IMR-90 (cell line): ENCODE measurements around the gene NEU1.

ENCODE experiments used
- BHLHE40 ChIP-seq: fragments of 150-350 bp; IDR thresholded peaks from 2 replicates; pipeline ENCODE4 v1.6.1; 2016; ENCODE audit warnings: mild to moderate bottlenecking, low read depth, low read length
- MAZ ChIP-seq: IDR thresholded peaks from 2 replicates; pipeline ENCODE4 v1.6.1; 2012; ENCODE audit warnings: low read depth, mild to moderate bottlenecking, low read length, improper control_type of control experiment, moderate library complexity, borderline replicate concordance
- POLR2A ChIP-seq: IDR thresholded peaks from 2 replicates; pipeline ENCODE4 v1.6.1; 2012; ENCODE audit warnings: mild to moderate bottlenecking, low read depth, low read length
- RAD21 ChIP-seq: IDR thresholded peaks from 2 replicates; pipeline ENCODE4 v1.6.1; 2012; ENCODE audit warnings: low read length, improper control_type of control experiment
- RCOR1 ChIP-seq: IDR thresholded peaks from 2 replicates; pipeline ENCODE4 v1.6.1; 2012; ENCODE audit warnings: mild to moderate bottlenecking, low read length, improper control_type of control experiment; ENCODE audit not compliant: insufficient replicate concordance
- RFX5 ChIP-seq: IDR thresholded peaks from 2 replicates; pipeline ENCODE4 v1.8.0; 2012; ENCODE audit warnings: low read depth, mild to moderate bottlenecking, low read length, moderate library complexity
- SMC3 ChIP-seq: fragments of 150-350 bp; IDR thresholded peaks from 2 replicates; pipeline ENCODE4 v1.6.1; 2016; ENCODE audit warnings: low read depth, mild to moderate bottlenecking, antibody characterized with exemption, low read length, moderate library complexity
- TF ChIP-seq, protein P1 (sequence below): conservative IDR thresholded peaks from 2 replicates; pipeline ENCODE4 v1.5.1; 2012; ENCODE audit warnings: mild to moderate bottlenecking, low read depth, low read length, improper control_type of control experiment
- TF ChIP-seq, protein P2 (sequence below): fragments of 150-350 bp; IDR thresholded peaks from 2 replicates; pipeline ENCODE4 v1.6.1; 2016; ENCODE audit warnings: low read depth, mild to moderate bottlenecking, low read length, moderate library complexity, borderline replicate concordance

DNA sequence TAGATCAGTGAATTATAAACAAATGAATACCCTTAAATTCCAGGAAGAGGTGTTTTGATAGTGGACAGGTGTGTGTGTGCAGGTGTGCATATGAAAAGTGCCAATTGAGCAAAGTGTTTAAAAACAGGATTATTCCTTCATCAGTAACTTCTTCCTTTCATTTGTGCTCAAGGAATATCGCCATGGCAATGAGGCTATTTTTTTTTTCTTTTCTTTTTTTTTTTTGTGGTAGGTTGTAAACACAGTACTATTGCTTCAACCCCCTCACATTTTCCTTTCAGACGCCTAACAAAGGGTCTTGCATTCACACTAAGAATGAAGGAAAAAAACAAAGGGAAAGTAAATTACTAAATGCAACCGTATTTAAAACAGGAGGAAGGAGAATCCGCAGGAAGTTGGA is 37.1 kb downstream of the NEU1 start:
- TF ChIP-seq SMC3 (no peak), MAZ (no peak), POLR2A (no peak), RFX5 (no peak), BHLHE40 (no peak), RAD21 (no peak), RCOR1 (no peak)
- TF ChIP-seq, protein P1, sequence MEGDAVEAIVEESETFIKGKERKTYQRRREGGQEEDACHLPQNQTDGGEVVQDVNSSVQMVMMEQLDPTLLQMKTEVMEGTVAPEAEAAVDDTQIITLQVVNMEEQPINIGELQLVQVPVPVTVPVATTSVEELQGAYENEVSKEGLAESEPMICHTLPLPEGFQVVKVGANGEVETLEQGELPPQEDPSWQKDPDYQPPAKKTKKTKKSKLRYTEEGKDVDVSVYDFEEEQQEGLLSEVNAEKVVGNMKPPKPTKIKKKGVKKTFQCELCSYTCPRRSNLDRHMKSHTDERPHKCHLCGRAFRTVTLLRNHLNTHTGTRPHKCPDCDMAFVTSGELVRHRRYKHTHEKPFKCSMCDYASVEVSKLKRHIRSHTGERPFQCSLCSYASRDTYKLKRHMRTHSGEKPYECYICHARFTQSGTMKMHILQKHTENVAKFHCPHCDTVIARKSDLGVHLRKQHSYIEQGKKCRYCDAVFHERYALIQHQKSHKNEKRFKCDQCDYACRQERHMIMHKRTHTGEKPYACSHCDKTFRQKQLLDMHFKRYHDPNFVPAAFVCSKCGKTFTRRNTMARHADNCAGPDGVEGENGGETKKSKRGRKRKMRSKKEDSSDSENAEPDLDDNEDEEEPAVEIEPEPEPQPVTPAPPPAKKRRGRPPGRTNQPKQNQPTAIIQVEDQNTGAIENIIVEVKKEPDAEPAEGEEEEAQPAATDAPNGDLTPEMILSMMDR = no peak
- TF ChIP-seq, protein P2, sequence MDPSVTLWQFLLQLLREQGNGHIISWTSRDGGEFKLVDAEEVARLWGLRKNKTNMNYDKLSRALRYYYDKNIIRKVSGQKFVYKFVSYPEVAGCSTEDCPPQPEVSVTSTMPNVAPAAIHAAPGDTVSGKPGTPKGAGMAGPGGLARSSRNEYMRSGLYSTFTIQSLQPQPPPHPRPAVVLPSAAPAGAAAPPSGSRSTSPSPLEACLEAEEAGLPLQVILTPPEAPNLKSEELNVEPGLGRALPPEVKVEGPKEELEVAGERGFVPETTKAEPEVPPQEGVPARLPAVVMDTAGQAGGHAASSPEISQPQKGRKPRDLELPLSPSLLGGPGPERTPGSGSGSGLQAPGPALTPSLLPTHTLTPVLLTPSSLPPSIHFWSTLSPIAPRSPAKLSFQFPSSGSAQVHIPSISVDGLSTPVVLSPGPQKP = no peak
